Gastrocnemius medialis (tissue), 4 donors: ENCODE data around the gene TXNIP.

Source experiments
- CTCF ChIP-seq, 5 experiments: fragments of 450-650 bp in 3 of 5; fragments of 200-600 bp in 2 of 5; sonication (generic) in 2 of 5; IDR thresholded peaks in 4 of 5; conservative IDR thresholded peaks in 1 of 5; 1 replicate in 4 of 5; 2 replicates in 1 of 5; pipeline ENCODE4 v1.5.1; 2016 to 2019; ENCODE audit warnings: antibody characterized with exemption in 5 of 5, mild to moderate bottlenecking in 3 of 5, moderate library complexity in 3 of 5
- POLR2A ChIP-seq, 2 donors: fragments of 450-650 bp; IDR thresholded peaks; one replicate each; pipeline ENCODE4 v1.6.1; 2017; ENCODE audit warnings: antibody characterized with exemption in 2 of 2, mild to moderate bottlenecking in 2 of 2, moderate library complexity in 2 of 2

GRCh38 chr1:146007489-146008133, 11.2 kb upstream of the TXNIP start:
- no peak for TF ChIP-seq CTCF (IDR thresholded peaks at IDR 0.05 in 4 of 5, conservative IDR thresholded peaks at IDR 0.05 in 1 of 5)
- no peak for TF ChIP-seq POLR2A (IDR thresholded peaks at IDR 0.05)
